PC-9 (cell line): ENCODE results near the gene HDAC1. TPM values are rescaled to one million over a fixed set of nuclear protein-coding genes. Genes with fewer than 3 reads are reported as not detected.

Experiments
- BruUV-seq: library from RNA; stranded (reverse); fragments of 400-500 nt; replicated peaks from 2 replicates; lab custom pipeline; 2021; lab: Mats Ljungman, UMichigan
- CTCF ChIA-PET: fragments of 300-600 bp; sonication (Branson Sonifier 250); formaldehyde crosslinking; loops from one replicate; lab custom pipeline; 2022; ENCODE audit warnings: antibody characterized with exemption; lab: Charles Lee
- POLR2A ChIA-PET: fragments of 300-600 bp; sonication (Branson Sonifier 250); formaldehyde crosslinking; loops from one replicate; lab custom pipeline; 2022; ENCODE audit warnings: antibody characterized with exemption; ENCODE audit not compliant: unreplicated experiment; lab: Charles Lee
- DNase-seq, 2 experiments: peaks; one replicate each; pipeline versions ENCODE4 v3.0.0 to v3.0.0-alpha.2; 2015 to 2022; ENCODE audit warnings: mixed read lengths in 1 of 2
- H2AFZ ChIP-seq: fragments of 200-600 bp; sonication (generic); 2 replicates; pipeline ENCODE4 v1.8.1; 2017; ENCODE audit warnings: antibody characterized with exemption
- H3F3A ChIP-seq: fragments of 200-600 bp; sonication (generic); 2 replicates; pipeline ENCODE4 v1.8.1; 2017; ENCODE audit warnings: antibody characterized with exemption, mild to moderate bottlenecking, low read depth; ENCODE audit not compliant: insufficient read depth
- H3K27ac ChIP-seq: fragments of 200-600 bp; sonication (generic); 2 replicates; pipeline ENCODE4 v1.6.1; 2016; ENCODE audit warnings: mixed run types
- H3K27me3 ChIP-seq: fragments of 200-600 bp; sonication (generic); 2 replicates; pipeline ENCODE4 v1.6.1; 2016; ENCODE audit warnings: low read depth, mixed run types; ENCODE audit not compliant: insufficient read depth
- H3K36me3 ChIP-seq: fragments of 200-600 bp; sonication (generic); 2 replicates; pipeline ENCODE4 v1.6.1; 2016; ENCODE audit warnings: low read depth, mixed run types
- H3K4me1 ChIP-seq: fragments of 200-600 bp; sonication (generic); replicated peaks from 2 replicates; pipeline ENCODE4 v1.6.1; 2016; ENCODE audit warnings: mixed run types; ENCODE audit not compliant: insufficient read depth
- H3K4me2 ChIP-seq: fragments of 200-600 bp; sonication (generic); 2 replicates; pipeline ENCODE4 v1.6.1; 2017; ENCODE audit warnings: mixed run types
- H3K4me3 ChIP-seq: fragments of 200-600 bp; sonication (generic); 2 replicates; pipeline ENCODE4 v1.6.1; 2016; ENCODE audit warnings: mixed run types
- H3K79me2 ChIP-seq: fragments of 200-600 bp; sonication (generic); 2 replicates; pipeline ENCODE4 v1.6.1; 2017; ENCODE audit warnings: low read depth, mixed run types
- H3K9me2 ChIP-seq: fragments of 200-600 bp; sonication (generic); 2 replicates; pipeline ENCODE4 v1.8.1; 2017; ENCODE audit warnings: mild to moderate bottlenecking; ENCODE audit not compliant: insufficient read depth
- H3K9me3 ChIP-seq: fragments of 200-600 bp; sonication (generic); 2 replicates; pipeline ENCODE4 v1.8.1; 2016; ENCODE audit warnings: low read depth; ENCODE audit not compliant: insufficient read depth
- H4K20me1 ChIP-seq: fragments of 200-600 bp; sonication (generic); 2 replicates; pipeline ENCODE4 v1.8.1; 2017; ENCODE audit not compliant: insufficient read depth
- CTCF ChIP-seq: fragments of 200-600 bp; sonication (generic); conservative IDR thresholded peaks from 2 replicates; pipeline ENCODE4 v1.6.1; 2017; ENCODE audit warnings: mixed run types, antibody characterized with exemption, mild to moderate bottlenecking, moderate library complexity
- EZH2 ChIP-seq: fragments of 200-600 bp; sonication (generic); IDR thresholded peaks from 2 replicates; pipeline ENCODE4 v1.8.0; 2017; ENCODE audit warnings: antibody characterized with exemption, low read depth
- intact Hi-C: fragments of 100-400 bp; cut with micrococcal nuclease; formaldehyde crosslinking; loops from one replicate; pipeline ENCODE4 v1.10.0; 2022; ENCODE audit not compliant: unreplicated experiment
- total RNA-seq: library from RNA; stranded (reverse); gene quantifications from 2 replicates; pipeline ENCODE4 v1.2.3, GENCODE V29; 2021

Gene HDAC1
- total RNA-seq, 1 experiment from 2014 or later, result 171 TPM

- H4K20me1 ChIP-seq, result peaks cover 25% of the 10 kb centered on the region
- BruUV-seq, result no TSS peak
Observed at GRCh38 chr1:32311709-32312393, 20.0 kb downstream of the HDAC1 start.

GRCh38 chr1:32316903-32317277 lies 25.0 kb downstream of the HDAC1 start:
- Histone ChIP-seq H3K9me2 (no peaks in the 10 kb centered on the region), H4K20me1 (peaks cover 10% of the 10 kb centered on the region), H3K27me3 (no peaks in the 10 kb centered on the region), H3K27ac (no peak overlapping the region), H3K4me1 (peaks cover 8% of the 10 kb centered on the region), H3K9me3 (no peaks in the 10 kb centered on the region), H3K4me2 (no peak overlapping the region), H3K36me3 (peaks cover 10% of the 10 kb centered on the region), H3K4me3 (no peak overlapping the region), H3F3A (peaks cover 13% of the 10 kb centered on the region), H2AFZ (no peak overlapping the region), H3K79me2 (peaks cover 27% of the 10 kb centered on the region)
- POLR2A ChIA-PET, result no interaction called here
- BruUV-seq, result no TSS peak
- no peak for DNase-seq
- intact Hi-C loops, result loop anchor here (1.0 kb wide), 1 partner anchor 102 kb away; no protein-coding TSS in a partner anchor
- CTCF ChIA-PET, result interaction anchor here (0.7 to 2.3 kb wide), 2 partner anchors 75 to 101 kb away, joined by 3 to 8 read pairs; no protein-coding TSS in a partner anchor
- TF ChIP-seq EZH2 (no peak), CTCF (no peak)

More at GRCh38 chr1:32311709-32312393, 20.0 kb downstream of the HDAC1 start:
- Histone ChIP-seq H3K36me3 (peaks cover 4% of the 10 kb centered on the region; the same call in 1 of the 2 replicates), H3K9me2 (no peaks in the 10 kb centered on the region), H3K9me3 (no peaks in the 10 kb centered on the region), H3K27me3 (no peaks in the 10 kb centered on the region), H3K4me1 (peaks cover 7% of the 10 kb centered on the region; the same call in 1 of the 2 replicates), H3K4me2 (no peak overlapping the region), H3K79me2 (peaks cover 70% of the 10 kb centered on the region), H3K27ac (no peak overlapping the region), H3K4me3 (no peak overlapping the region), H3F3A (peaks cover 13% of the 10 kb centered on the region; the same call in 1 of the 2 replicates), H2AFZ (no peak overlapping the region)
- no peak for DNase-seq
- ChIA-PET CTCF (interaction anchor here (0.6 to 0.7 kb wide), 2 partner anchors 21 to 30 kb away, joined by 3 to 9 read pairs; no protein-coding TSS in a partner anchor), POLR2A (no interaction called here)
- TF ChIP-seq CTCF (no peak), EZH2 (no peak)
- intact Hi-C loops, result no loop called here

GRCh38 chr1:32318127-32318869 lies 26.4 kb downstream of the HDAC1 start:
- Histone ChIP-seq H4K20me1 (peaks cover 8% of the 10 kb centered on the region), H3F3A (peaks cover 22% of the 10 kb centered on the region), H3K27ac (no peak overlapping the region), H3K9me3 (no peaks in the 10 kb centered on the region), H3K27me3 (no peaks in the 10 kb centered on the region), H3K4me3 (no peak overlapping the region), H3K4me2 (no peak overlapping the region), H2AFZ (no peak overlapping the region), H3K36me3 (peaks cover 10% of the 10 kb centered on the region), H3K79me2 (peaks cover 17% of the 10 kb centered on the region), H3K4me1 (peaks cover 17% of the 10 kb centered on the region), H3K9me2 (no peaks in the 10 kb centered on the region)
- BruUV-seq, result no TSS peak
- DNase-seq, result no peak
- no peak for TF ChIP-seq EZH2
- no peak for TF ChIP-seq CTCF
- ChIA-PET POLR2A (interaction anchor here (0.7 kb wide), 1 partner anchor 27 kb away, joined by 8 read pairs; no protein-coding TSS in a partner anchor), CTCF (interaction anchor here (2.3 kb wide), 1 partner anchor 103 kb away, joined by 8 read pairs; no protein-coding TSS in a partner anchor)
- intact Hi-C loops, result no loop called here
